ENCODE results near the gene C2CD4C. TPM values are rescaled to one million over a fixed set of nuclear protein-coding genes. Genes with fewer than 3 reads are reported as not detected.
A peak's percentile ranks its signal among the peaks of the same experiment; 100 is the strongest.

The C2CD4C gene
- total and polyA plus RNA-seq, 2 of the 13 experiments (the other 11 are each of a cell fraction or from before 2014, with no cell fraction given), result not detected

DNA sequence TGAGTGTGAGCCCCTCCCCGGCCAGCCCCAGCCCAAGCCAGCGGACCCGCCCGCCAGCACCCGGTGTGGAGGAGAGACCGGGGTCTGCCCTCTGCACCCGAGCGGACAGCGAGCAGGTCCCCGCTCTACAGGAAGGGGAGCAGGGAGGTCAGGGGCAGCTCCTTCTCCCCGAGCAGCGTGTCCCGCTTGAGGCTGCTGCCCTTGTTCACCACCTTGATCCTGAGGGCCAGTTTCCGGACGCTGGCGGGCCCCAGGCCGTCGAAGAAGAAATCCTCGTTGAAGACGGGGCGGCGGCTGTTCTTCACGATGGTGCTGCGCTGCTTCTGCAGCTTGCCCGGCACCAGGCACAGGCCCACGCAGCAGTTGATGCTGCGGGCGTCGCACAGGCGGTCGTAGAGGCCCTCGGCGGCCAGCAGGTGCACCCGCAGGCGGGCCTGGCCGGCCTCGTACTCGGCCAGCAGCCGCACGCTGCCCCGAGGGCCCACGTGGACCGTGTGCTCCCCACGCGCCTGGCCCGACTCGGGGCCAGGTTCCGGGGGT lies 1.9 kb downstream of the C2CD4C start (continued):
- TF ChIP-seq ZFYVE20 (CRISPR knock-in tag; IDR thresholded peaks at IDR 0.05; ENCODE audit: borderline replicate concordance, low read depth) (no peak), PPARG (CRISPR knock-in tag; conservative IDR thresholded peaks at IDR 0.05) (no peak), ZFP36L1 (CRISPR knock-in tag; IDR thresholded peaks at IDR 0.05) (no peak), NFE2 (CRISPR knock-in tag; IDR thresholded peaks at IDR 0.05) (no peak), SYNCRIP (IDR thresholded peaks at IDR 0.05; ENCODE audit: insufficient read depth, low read depth, low read length) (no peak), HMGA1 (CRISPR knock-in tag; conservative IDR thresholded peaks at IDR 0.05) (no peak), MLLT10 (CRISPR knock-in tag; IDR thresholded peaks at IDR 0.05) (no peak)
- TF ChIP-seq, protein P1, sequence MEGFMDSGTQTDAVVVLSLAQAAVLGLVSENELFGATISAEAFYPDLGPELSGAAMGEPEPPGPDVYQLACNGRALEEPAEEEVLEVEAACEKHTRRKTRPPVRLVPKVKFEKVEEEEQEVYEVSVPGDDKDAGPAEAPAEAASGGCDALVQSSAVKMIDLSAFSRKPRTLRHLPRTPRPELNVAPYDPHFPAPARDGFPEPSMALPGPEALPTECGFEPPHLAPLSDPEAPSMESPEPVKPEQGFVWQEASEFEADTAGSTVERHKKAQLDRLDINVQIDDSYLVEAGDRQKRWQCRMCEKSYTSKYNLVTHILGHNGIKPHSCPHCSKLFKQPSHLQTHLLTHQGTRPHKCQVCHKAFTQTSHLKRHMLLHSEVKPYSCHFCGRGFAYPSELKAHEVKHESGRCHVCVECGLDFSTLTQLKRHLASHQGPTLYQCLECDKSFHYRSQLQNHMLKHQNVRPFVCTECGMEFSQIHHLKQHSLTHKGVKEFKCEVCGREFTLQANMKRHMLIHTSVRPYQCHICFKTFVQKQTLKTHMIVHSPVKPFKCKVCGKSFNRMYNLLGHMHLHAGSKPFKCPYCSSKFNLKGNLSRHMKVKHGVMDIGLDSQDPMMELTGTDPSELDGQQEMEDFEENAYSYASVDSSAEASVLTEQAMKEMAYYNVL (CRISPR knock-in tag; IDR thresholded peaks at IDR 0.05; ENCODE audit: borderline replicate concordance), result no peak

DNA sequence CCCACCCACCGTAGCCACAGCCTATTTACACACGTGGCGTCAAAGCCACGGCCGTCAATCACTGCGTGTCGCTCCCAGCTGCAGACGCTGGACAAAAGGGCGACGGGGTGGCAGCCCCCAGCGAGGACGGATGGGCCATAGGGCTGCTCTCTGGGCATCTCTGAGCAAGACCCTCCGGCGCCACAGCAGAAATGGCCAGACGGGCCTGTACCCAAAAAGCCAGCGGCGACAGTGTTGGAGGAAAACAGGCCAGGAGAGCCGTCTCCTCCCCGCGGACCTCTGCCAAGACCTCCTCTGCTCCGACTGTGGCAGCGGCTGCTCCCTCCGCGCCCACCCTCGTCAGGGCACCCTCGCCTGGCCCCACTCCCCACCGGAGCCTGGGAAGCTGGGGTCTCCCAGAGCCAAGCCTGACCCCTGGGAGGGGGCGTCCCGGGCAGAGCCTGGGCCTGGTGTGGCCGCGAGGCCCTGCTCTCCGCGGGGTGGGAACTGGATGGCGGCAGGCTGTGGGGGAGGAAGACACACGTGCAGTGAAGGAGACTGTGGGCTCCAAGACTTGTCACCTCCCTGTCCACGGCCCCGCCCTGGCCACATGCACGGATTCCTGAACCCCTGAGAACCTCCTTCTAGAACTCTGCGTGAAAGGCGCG lies 2.7 kb downstream of the C2CD4C start:
- CTCF ChIA-PET (ENCODE audit: low intra/inter-chr PET ratio, low total read pairs), result no interaction called here
- Histone ChIP-seq H3K4me2 (ENCODE audit: low read depth, low read length) (no peak overlapping the region), H4K20me1 (ENCODE audit: insufficient read depth, low read length) (0 out of 2 replicates have a peak, but pooled peaks cover 2% of the 10 kb centered on the region), H3K79me2 (ENCODE audit: insufficient read depth, low read length) (no peaks in the 10 kb centered on the region), H3K9ac (ENCODE audit: insufficient read depth, low read depth, low read length) (no peak overlapping the region), H3K4me1 (ENCODE audit: insufficient read depth, low read length) (no peaks in the 10 kb centered on the region), H3K36me3 (replicated peaks in 1 of 2; ENCODE audit: control insufficient read depth in 1 of 2, insufficient read depth in 2 of 2, low read length in 2 of 2) (no peaks in the 10 kb centered on the region), H3K4me3 (replicated peaks in 1 of 3; ENCODE audit: insufficient read depth in 1 of 3, low read depth in 2 of 3, low read length in 3 of 3) (no peak overlapping the region), H3K9me3 (ENCODE audit: low read length) (no peaks in the 10 kb centered on the region), H2AFZ (ENCODE audit: low read length) (no peak overlapping the region), H3K27ac (ENCODE audit: extremely low read length, insufficient read depth, low read length) (no peak overlapping the region), H3K27me3 (ENCODE audit: control insufficient read depth in 1 of 2, insufficient read depth in 2 of 2, low read length in 2 of 2) (peaks cover 35 to 77% of the 10 kb centered on the region in 2 experiments)
- WGBS (ENCODE audit: low lambda C conversion rate), result 24% methylated on average over 12 of the region's 41 CpGs
- DNase-seq (ENCODE audit: low spot score) (no peak), ATAC-seq (0 out of 3 replicates have a peak, but pooled peaks have one; percentile 4), FAIRE-seq (no peak)
- intact Hi-C loops (cut with micrococcal nuclease; ENCODE audit: unreplicated experiment) (no loop called here), in situ Hi-C loops (cut with HindIII; ENCODE audit: extremely low pct_ligation_motif_present, low pct_unique_long_range_greater_than_20kb) (no loop called here)
- POLR2A ChIA-PET, result no interaction called here
- no peak for TF ChIP-seq THYN1 (CRISPR knock-in tag; IDR thresholded peaks at IDR 0.05; ENCODE audit: borderline replicate concordance, low read depth)
- TF ChIP-seq, protein P2, sequence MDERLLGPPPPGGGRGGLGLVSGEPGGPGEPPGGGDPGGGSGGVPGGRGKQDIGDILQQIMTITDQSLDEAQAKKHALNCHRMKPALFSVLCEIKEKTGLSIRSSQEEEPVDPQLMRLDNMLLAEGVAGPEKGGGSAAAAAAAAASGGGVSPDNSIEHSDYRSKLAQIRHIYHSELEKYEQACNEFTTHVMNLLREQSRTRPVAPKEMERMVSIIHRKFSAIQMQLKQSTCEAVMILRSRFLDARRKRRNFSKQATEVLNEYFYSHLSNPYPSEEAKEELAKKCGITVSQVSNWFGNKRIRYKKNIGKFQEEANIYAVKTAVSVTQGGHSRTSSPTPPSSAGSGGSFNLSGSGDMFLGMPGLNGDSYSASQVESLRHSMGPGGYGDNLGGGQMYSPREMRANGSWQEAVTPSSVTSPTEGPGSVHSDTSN (CRISPR knock-in tag; IDR thresholded peaks at IDR 0.05), result peak; percentile 16; the same call in 1 of the 2 replicates
- no peak for TF ChIP-seq PHB2 (IDR thresholded peaks at IDR 0.05; ENCODE audit: partially characterized antibody)
- 0 out of 2 replicates have a peak, but pooled peaks have one; percentile 0 for TF ChIP-seq MTF2 (CRISPR knock-in tag; IDR thresholded peaks at IDR 0.05; ENCODE audit: borderline replicate concordance)
- no peak for TF ChIP-seq ZMYM3 (CRISPR knock-in tag; IDR thresholded peaks at IDR 0.05)
- TF ChIP-seq XBP1 (CRISPR knock-in tag; IDR thresholded peaks at IDR 0.05), result no peak
- no TSS peak for BruUV-seq (replicated peaks)
